MM.1S (cell line): Measurements from ENCODE around the gene ZNF212.

ENCODE experiments used
- EZH2phosphoT487 ChIP-seq: fragments of 300-600 bp; sonication (generic); IDR thresholded peaks from 2 replicates; pipeline ENCODE4 v1.6.1; 2018; ENCODE audit warnings: antibody characterized with exemption, low read length
- TF ChIP-seq, protein P1 (sequence below): fragments of 300-600 bp; sonication (generic); IDR thresholded peaks from 2 replicates; pipeline ENCODE4 v1.5.1; 2016; ENCODE audit warnings: antibody characterized with exemption, low read length, mixed read lengths

DNA sequence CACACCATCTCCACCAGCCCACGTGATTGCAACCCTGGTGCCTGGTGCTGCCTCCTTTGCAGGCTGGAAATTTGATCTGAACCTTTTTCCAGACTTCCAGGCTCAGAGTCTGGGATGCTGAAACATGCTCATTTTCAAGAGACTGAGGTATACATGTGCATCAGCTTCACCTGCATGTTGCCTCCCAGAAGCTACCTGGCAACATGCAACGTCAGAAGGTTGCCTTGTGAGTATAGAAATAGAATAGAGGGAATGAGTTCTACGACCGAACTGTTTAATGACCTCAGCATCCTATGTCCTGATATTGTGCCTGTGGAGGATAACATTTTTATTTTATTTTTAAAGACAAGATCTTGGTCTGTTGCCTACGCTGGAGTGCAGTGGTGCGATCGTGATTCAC is 1.9 kb upstream of the ZNF212 start:
- TF ChIP-seq, protein P1, sequence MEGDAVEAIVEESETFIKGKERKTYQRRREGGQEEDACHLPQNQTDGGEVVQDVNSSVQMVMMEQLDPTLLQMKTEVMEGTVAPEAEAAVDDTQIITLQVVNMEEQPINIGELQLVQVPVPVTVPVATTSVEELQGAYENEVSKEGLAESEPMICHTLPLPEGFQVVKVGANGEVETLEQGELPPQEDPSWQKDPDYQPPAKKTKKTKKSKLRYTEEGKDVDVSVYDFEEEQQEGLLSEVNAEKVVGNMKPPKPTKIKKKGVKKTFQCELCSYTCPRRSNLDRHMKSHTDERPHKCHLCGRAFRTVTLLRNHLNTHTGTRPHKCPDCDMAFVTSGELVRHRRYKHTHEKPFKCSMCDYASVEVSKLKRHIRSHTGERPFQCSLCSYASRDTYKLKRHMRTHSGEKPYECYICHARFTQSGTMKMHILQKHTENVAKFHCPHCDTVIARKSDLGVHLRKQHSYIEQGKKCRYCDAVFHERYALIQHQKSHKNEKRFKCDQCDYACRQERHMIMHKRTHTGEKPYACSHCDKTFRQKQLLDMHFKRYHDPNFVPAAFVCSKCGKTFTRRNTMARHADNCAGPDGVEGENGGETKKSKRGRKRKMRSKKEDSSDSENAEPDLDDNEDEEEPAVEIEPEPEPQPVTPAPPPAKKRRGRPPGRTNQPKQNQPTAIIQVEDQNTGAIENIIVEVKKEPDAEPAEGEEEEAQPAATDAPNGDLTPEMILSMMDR = no peak
- TF ChIP-seq EZH2phosphoT487 = no peak
